IMR-90 (cell line): ENCODE results near the gene ADGRG6. TPM values are rescaled to one million over a fixed set of nuclear protein-coding genes. Genes with fewer than 3 reads are reported as not detected.

Experiments used
- ATAC-seq: fragments of 200-7000 bp; cut with Tn5 transposase; 2 replicates; pipeline ENCODE4 v1.9.1; 2020; ENCODE audit warnings: low read depth, mild to moderate bottlenecking, moderate library complexity
- BruUV-seq: library from RNA; stranded (reverse); fragments of 400-500 nt; replicated peaks from 2 replicates; lab custom pipeline; 2021; lab: Mats Ljungman, UMichigan
- CTCF ChIA-PET: fragments of 300-600 bp; formaldehyde crosslinking; extraction: SDS; loops from one replicate; lab custom pipeline; 2021; ENCODE audit warnings: antibody characterized with exemption; lab: Yijun Ruan, JAX
- POLR2A ChIA-PET: fragments of 300-600 bp; sonication (Branson Sonifier 250); formaldehyde crosslinking; loops from one replicate; lab custom pipeline; 2022; ENCODE audit warnings: antibody characterized with exemption; ENCODE audit not compliant: unreplicated experiment; lab: Charles Lee
- DNase-seq: peaks from one replicate; pipeline ENCODE4 v3.0.0; 2013
- H2AFZ ChIP-seq: replicated peaks from 2 replicates; pipeline ENCODE3; 2013; ENCODE audit warnings: low read length, mild to moderate bottlenecking; ENCODE audit not compliant: poor library complexity
- H2AK5ac ChIP-seq: 2 replicates; pipeline ENCODE4 v1.6.1; 2013; ENCODE audit warnings: low read depth, low read length, inconsistent platforms
- H2AK9ac ChIP-seq: replicated peaks from 2 replicates; pipeline ENCODE3; 2013; ENCODE audit warnings: mild to moderate bottlenecking, low read depth, low read length, moderate library complexity; ENCODE audit not compliant: poor library complexity
- H2BK120ac ChIP-seq: 2 replicates; pipeline ENCODE4 v1.6.1; 2013; ENCODE audit warnings: low read depth, low read length, inconsistent platforms
- H2BK15ac ChIP-seq: 3 replicates; pipeline ENCODE4 v1.6.1; 2013; ENCODE audit warnings: low read depth, low read length, inconsistent platforms
- H2BK20ac ChIP-seq: 2 replicates; pipeline ENCODE4 v1.6.1; 2013; ENCODE audit warnings: low read depth, mild to moderate bottlenecking, inconsistent platforms, low read length, moderate library complexity
- H2BK5ac ChIP-seq: 2 replicates; pipeline ENCODE4 v1.6.1; 2013; ENCODE audit warnings: mild to moderate bottlenecking, low read depth, low read length, inconsistent platforms; ENCODE audit not compliant: poor library complexity, severe bottlenecking
- H3K14ac ChIP-seq: replicated peaks from 2 replicates; pipeline ENCODE4 v1.6.1; 2013; ENCODE audit warnings: low read depth, low read length, inconsistent platforms
- H3K18ac ChIP-seq: 2 replicates; pipeline ENCODE4 v1.6.1; 2013; ENCODE audit warnings: low read depth, low read length, control low read depth
- H3K23ac ChIP-seq: 2 replicates; pipeline ENCODE4 v1.6.1; 2013; ENCODE audit warnings: low read depth, low read length, inconsistent platforms
- H3K27ac ChIP-seq: 2 replicates; pipeline ENCODE4 v1.5.1; 2013; ENCODE audit warnings: mild to moderate bottlenecking, control low read depth, low read length; ENCODE audit not compliant: insufficient read depth
- H3K27me3 ChIP-seq: 2 replicates; pipeline ENCODE4 v1.6.1; 2013; ENCODE audit warnings: low read length; ENCODE audit not compliant: control insufficient read depth, insufficient read depth
- H3K36me3 ChIP-seq: 2 replicates; pipeline ENCODE4 v1.6.1; 2013; ENCODE audit warnings: low read length, mixed read lengths; ENCODE audit not compliant: control insufficient read depth, insufficient read depth
- H3K4ac ChIP-seq: 2 replicates; pipeline ENCODE4 v1.6.1; 2013; ENCODE audit warnings: low read depth, low read length, inconsistent platforms
- H3K4me1 ChIP-seq: 2 replicates; pipeline ENCODE4 v1.6.1; 2013; ENCODE audit warnings: low read length, mixed read lengths; ENCODE audit not compliant: control insufficient read depth, insufficient read depth
- H3K4me2 ChIP-seq: 2 replicates; pipeline ENCODE4 v1.6.1; 2013; ENCODE audit warnings: low read depth, mild to moderate bottlenecking, control low read depth, low read length, moderate library complexity
- H3K4me3 ChIP-seq: 2 replicates; pipeline ENCODE4 v1.5.1; 2013; ENCODE audit warnings: low read depth, mild to moderate bottlenecking, control low read depth, low read length, moderate library complexity; ENCODE audit not compliant: insufficient read depth
- H3K56ac ChIP-seq: 2 replicates; pipeline ENCODE4 v1.6.1; 2013; ENCODE audit warnings: low read length, inconsistent platforms; ENCODE audit not compliant: insufficient read depth; ENCODE audit errors: extremely low read depth
- H3K79me1 ChIP-seq, 2 experiments: 2 replicates each; pipeline ENCODE4 v1.6.1; 2013; ENCODE audit warnings: low read length in 2 of 2, inconsistent platforms in 1 of 2, low read depth in 1 of 2
- H3K9ac ChIP-seq: 2 replicates; pipeline ENCODE4 v1.6.1; 2013; ENCODE audit warnings: low read depth, low read length, control low read depth
- H3K9me1 ChIP-seq: 2 replicates; pipeline ENCODE4 v1.6.1; 2013; ENCODE audit warnings: low read length, inconsistent platforms; ENCODE audit not compliant: insufficient read depth
- H3K9me3 ChIP-seq: 2 replicates; pipeline ENCODE4 v1.6.1; 2013; ENCODE audit warnings: low read length; ENCODE audit not compliant: control insufficient read depth, insufficient read depth
- H4K20me1 ChIP-seq: 2 replicates; pipeline ENCODE4 v1.6.1; 2013; ENCODE audit warnings: low read length, inconsistent platforms; ENCODE audit not compliant: insufficient read depth
- H4K5ac ChIP-seq: 2 replicates; pipeline ENCODE4 v1.6.1; 2013; ENCODE audit warnings: mild to moderate bottlenecking, low read depth, low read length, control low read depth
- H4K8ac ChIP-seq, 2 experiments: 2 replicates each; pipeline ENCODE4 v1.6.1; 2013; ENCODE audit warnings: low read depth in 2 of 2, low read length in 2 of 2, control low read depth in 1 of 2, inconsistent platforms in 1 of 2
- H4K91ac ChIP-seq: 2 replicates; pipeline ENCODE4 v1.6.1; 2013; ENCODE audit warnings: low read depth, low read length, inconsistent platforms; ENCODE audit not compliant: insufficient read depth
- BHLHE40 ChIP-seq: fragments of 150-350 bp; IDR thresholded peaks from 2 replicates; pipeline ENCODE4 v1.6.1; 2016; ENCODE audit warnings: mild to moderate bottlenecking, low read depth, low read length
- CEBPB ChIP-seq: IDR thresholded peaks from 2 replicates; pipeline ENCODE4 v1.6.1; 2012; ENCODE audit warnings: low read depth, low read length, improper control_type of control experiment
- CHD1 ChIP-seq: IDR thresholded peaks from 2 replicates; pipeline ENCODE4 v1.6.1; 2012; ENCODE audit warnings: low read depth, low read length, improper control_type of control experiment
- CTCF ChIP-seq: conservative IDR thresholded peaks from 2 replicates; pipeline ENCODE4 v1.5.1; 2012; ENCODE audit warnings: mild to moderate bottlenecking, low read depth, low read length, improper control_type of control experiment
- ELK1 ChIP-seq: fragments of 150-350 bp; IDR thresholded peaks from 2 replicates; pipeline ENCODE4 v1.6.1; 2016; ENCODE audit warnings: low read depth, mild to moderate bottlenecking, low read length, moderate library complexity, borderline replicate concordance
- FOS ChIP-seq: fragments of 150-350 bp; IDR thresholded peaks from 2 replicates; pipeline ENCODE4 v1.6.1; 2016; ENCODE audit warnings: low read depth, low read length
- MAFK ChIP-seq: IDR thresholded peaks from 2 replicates; pipeline ENCODE4 v1.6.1; 2012; ENCODE audit warnings: low read depth, low read length, improper control_type of control experiment
- MAZ ChIP-seq: IDR thresholded peaks from 2 replicates; pipeline ENCODE4 v1.6.1; 2012; ENCODE audit warnings: low read depth, mild to moderate bottlenecking, low read length, improper control_type of control experiment, moderate library complexity, borderline replicate concordance
- MXI1 ChIP-seq: IDR thresholded peaks from 2 replicates; pipeline ENCODE4 v1.6.1; 2012; ENCODE audit warnings: low read depth, mild to moderate bottlenecking, low read length, moderate library complexity, borderline replicate concordance
- NFE2L2 ChIP-seq: fragments of 150-350 bp; IDR thresholded peaks from 2 replicates; pipeline ENCODE4 v1.6.1; 2016; ENCODE audit warnings: low read depth, mild to moderate bottlenecking, low read length
- POLR2A ChIP-seq: IDR thresholded peaks from 2 replicates; pipeline ENCODE4 v1.6.1; 2012; ENCODE audit warnings: mild to moderate bottlenecking, low read depth, low read length
- RAD21 ChIP-seq: IDR thresholded peaks from 2 replicates; pipeline ENCODE4 v1.6.1; 2012; ENCODE audit warnings: low read length, improper control_type of control experiment
- RCOR1 ChIP-seq: IDR thresholded peaks from 2 replicates; pipeline ENCODE4 v1.6.1; 2012; ENCODE audit warnings: mild to moderate bottlenecking, low read length, improper control_type of control experiment; ENCODE audit not compliant: insufficient replicate concordance
- RFX5 ChIP-seq: IDR thresholded peaks from 2 replicates; pipeline ENCODE4 v1.8.0; 2012; ENCODE audit warnings: low read depth, mild to moderate bottlenecking, low read length, moderate library complexity
- SMC3 ChIP-seq: fragments of 150-350 bp; IDR thresholded peaks from 2 replicates; pipeline ENCODE4 v1.6.1; 2016; ENCODE audit warnings: low read depth, mild to moderate bottlenecking, antibody characterized with exemption, low read length, moderate library complexity
- WGBS, 2 experiments: methylation state at CpG; one replicate each; pipeline versions ENCODE4 v1.1.5 to v1.1.7; 2013; ENCODE audit warnings: missing lambda C conversion rate in 2 of 2; ENCODE audit not compliant: insufficient read length in 1 of 2; ENCODE audit errors: extremely low coverage in 2 of 2; 5-methylcytosine and 5-hydroxymethylcytosine counted together
- dilution Hi-C: fragments of 300-500 bp; cut with HindIII; formaldehyde crosslinking; loops from one replicate; pipeline ENCODE4 v1.14.3; 2018; ENCODE audit warnings: low sequenced_read_pairs; ENCODE audit not compliant: unreplicated experiment
- in situ Hi-C: fragments of 300-500 bp; cut with MboI; formaldehyde crosslinking; loops from 3 replicates; pipeline ENCODE4 v1.14.3; 2019; ENCODE audit warnings: low sequenced_read_pairs, inconsistent platforms, mixed read lengths
- intact Hi-C: fragments of 100-400 bp; cut with micrococcal nuclease; formaldehyde crosslinking; loops from 2 replicates; pipeline ENCODE4 v1.10.0; 2022
- polyA plus RNA-seq, 3 experiments: library from polyadenylated mRNA; depleted of rRNA; stranded (reverse); fragments of >200 nt; gene quantifications; 2 replicates each; pipeline ENCODE4 v1.2.3, GENCODE V29; 2012; ENCODE audit warnings: low replicate concordance in 1 of 3
- total RNA-seq: library from RNA; depleted of rRNA; stranded (reverse); fragments of >200 nt; gene quantifications from 2 replicates; pipeline ENCODE4 v1.2.3, GENCODE V29; 2012
- TF ChIP-seq, protein P1 (sequence below): fragments of 150-350 bp; IDR thresholded peaks from 2 replicates; pipeline ENCODE4 v1.6.1; 2017; ENCODE audit warnings: mild to moderate bottlenecking, antibody characterized with exemption, low read length, low read depth

The ADGRG6 gene
- total and polyA plus RNA-seq, 2 of the 4 experiments (the other 2 are of a cell fraction): 10.0 to 20.3 TPM

GRCh38 chr6:142331601-142332000, 29.8 kb downstream of the ADGRG6 start:
- Histone ChIP-seq H2BK20ac (no peak overlapping the region), H3K9ac (no peak overlapping the region; the same call in 1 of the 2 replicates), H3K27ac (no peak overlapping the region), H4K20me1 (no peaks in the 10 kb centered on the region), H3K4ac (no peak overlapping the region), H3K27me3 (no peaks in the 10 kb centered on the region), H2BK5ac (no peak overlapping the region), H3K36me3 (no peaks in the 10 kb centered on the region), H3K9me3 (no peaks in the 10 kb centered on the region), H2AK9ac (no peak overlapping the region), H3K79me1 (no peaks in the 10 kb centered on the region), H2AK5ac (no peak overlapping the region), H3K18ac (no peak overlapping the region), H4K91ac (no peak overlapping the region), H2AFZ (no peak overlapping the region), H3K4me2 (no peak overlapping the region), H4K5ac (no peak overlapping the region), H3K23ac (no peak overlapping the region), H3K4me3 (no peak overlapping the region), H3K56ac (no peak overlapping the region), H3K9me1 (no peaks in the 10 kb centered on the region), H2BK120ac (no peak overlapping the region), H3K14ac (no peak overlapping the region), H4K8ac (peak overlapping the region; percentile 73 to 81; a peak in 1 of 4 replicates), H2BK15ac (no peak overlapping the region), H3K4me1 (peaks cover 5% of the 10 kb centered on the region)
- dilution Hi-C loops (no loop called here), in situ Hi-C loops (no loop called here), intact Hi-C loops (no loop called here)
- DNase-seq: no peak
- ChIA-PET CTCF (no interaction called here), POLR2A (no interaction called here)
- WGBS, 2 experiments: no CpG with 5 or more reads among the region's 3 CpGs
- no TSS peak for BruUV-seq
- TF ChIP-seq, protein P1, sequence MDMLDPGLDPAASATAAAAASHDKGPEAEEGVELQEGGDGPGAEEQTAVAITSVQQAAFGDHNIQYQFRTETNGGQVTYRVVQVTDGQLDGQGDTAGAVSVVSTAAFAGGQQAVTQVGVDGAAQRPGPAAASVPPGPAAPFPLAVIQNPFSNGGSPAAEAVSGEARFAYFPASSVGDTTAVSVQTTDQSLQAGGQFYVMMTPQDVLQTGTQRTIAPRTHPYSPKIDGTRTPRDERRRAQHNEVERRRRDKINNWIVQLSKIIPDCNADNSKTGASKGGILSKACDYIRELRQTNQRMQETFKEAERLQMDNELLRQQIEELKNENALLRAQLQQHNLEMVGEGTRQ: no peak
- TF ChIP-seq RAD21 (no peak), POLR2A (no peak), CTCF (no peak), FOS (no peak), MAZ (no peak), MXI1 (no peak), RFX5 (no peak), NFE2L2 (no peak), MAFK (no peak), SMC3 (no peak), CHD1 (no peak), CEBPB (no peak), ELK1 (no peak), RCOR1 (no peak), BHLHE40 (no peak)
- ATAC-seq: no peak; the same call in 1 of the 2 replicates
